HG03103 (cell line): ENCODE measurements around the gene PCGF6.
A peak's percentile ranks its signal among the peaks of the same experiment; 100 is the strongest.
"Not testable (repeated sequence)": the region's sequence is repeated elsewhere in the genome, so short reads cannot be mapped to it uniquely, and the experiment has no call there.

ENCODE experiments used
- ATAC-seq: cut with Tn5 transposase; IDR thresholded peaks from one replicate; pipeline ENCODE4 v1.9.1; 2021; ENCODE audit warnings: low read depth; ENCODE audit not compliant: unreplicated experiment

Gene PCGF6

DNA sequence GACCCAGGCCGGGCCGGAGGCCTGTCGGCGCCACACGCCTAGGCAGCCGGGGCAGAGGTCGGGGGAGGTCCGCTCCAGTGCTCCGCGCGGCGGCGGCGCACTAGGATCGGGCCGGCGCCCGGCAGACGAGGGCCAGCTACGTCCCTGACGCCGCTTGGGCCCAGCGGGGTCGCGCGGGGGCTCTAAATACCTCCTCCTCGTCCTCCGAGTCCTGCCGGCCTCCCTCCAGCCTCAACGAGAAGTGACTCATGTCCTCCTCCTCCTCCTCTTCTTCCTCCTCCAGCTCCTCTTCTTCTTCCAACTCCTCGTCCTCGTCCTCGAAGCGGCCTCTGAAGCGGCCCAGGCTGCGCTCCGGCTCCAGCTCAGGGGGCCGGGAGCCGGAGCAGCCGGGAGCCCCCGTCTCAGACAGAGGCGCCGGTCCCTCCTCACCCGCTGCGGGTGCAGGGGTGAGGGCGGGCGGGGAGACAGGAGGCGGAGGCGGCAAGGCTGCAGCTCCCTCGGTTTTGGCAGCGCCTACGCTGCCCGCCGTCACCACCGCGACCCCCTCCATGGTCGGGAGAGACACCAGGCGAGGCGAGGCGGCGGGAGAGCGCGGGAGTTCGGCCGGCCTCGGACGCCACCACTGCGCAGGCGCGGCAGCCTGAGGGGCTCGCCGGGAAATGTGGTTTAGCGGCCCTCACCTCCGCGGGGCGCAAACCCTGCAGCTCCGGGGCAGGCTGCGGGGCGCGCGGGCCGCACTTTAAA lies at the start of gene PCGF6:
PCGF6 (minus strand) TSS at position 624 of the 744 bp plus-strand sequence; CDS start at position 550, 74 bp downstream.
- ATAC-seq: peak; percentile 79

GRCh38 chr10:103397191-103397825 lies 46.4 kb upstream of the PCGF6 start:
- ATAC-seq: no peak

GRCh38 chr10:103396789-103397087 lies 45.8 kb upstream of the PCGF6 start:
- ATAC-seq: no peak

- peak; percentile 100 for ATAC-seq
Measured at GRCh38 chr10:103396067-103396788, 45.3 kb upstream of the PCGF6 start, which contains the start of the genes ATP5MK and PDCD11. TSS of gene ATP5MK (minus strand) at chr10:103396475. CDS start at chr10:103392457, 4,018 bp downstream. TSS of gene PDCD11 (plus strand) at chr10:103396626. CDS start at chr10:103398427, 1,801 bp downstream.

DNA sequence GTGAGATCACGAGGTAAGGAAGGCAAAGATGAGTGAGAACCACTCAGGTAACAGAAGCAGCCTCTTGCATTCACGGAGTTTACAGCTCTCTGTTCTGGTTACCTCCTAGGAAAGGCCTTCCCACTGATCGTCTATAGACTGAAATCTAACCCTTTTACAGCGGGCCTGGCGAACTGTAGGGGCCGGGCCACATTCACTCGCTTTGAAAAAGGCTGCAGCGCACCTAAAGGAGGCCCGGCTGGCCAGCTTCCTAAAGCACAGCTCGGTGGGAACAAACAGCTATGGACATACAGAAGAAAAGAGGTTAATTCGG lies 44.8 kb upstream of the PCGF6 start:
- ATAC-seq: no peak

DNA sequence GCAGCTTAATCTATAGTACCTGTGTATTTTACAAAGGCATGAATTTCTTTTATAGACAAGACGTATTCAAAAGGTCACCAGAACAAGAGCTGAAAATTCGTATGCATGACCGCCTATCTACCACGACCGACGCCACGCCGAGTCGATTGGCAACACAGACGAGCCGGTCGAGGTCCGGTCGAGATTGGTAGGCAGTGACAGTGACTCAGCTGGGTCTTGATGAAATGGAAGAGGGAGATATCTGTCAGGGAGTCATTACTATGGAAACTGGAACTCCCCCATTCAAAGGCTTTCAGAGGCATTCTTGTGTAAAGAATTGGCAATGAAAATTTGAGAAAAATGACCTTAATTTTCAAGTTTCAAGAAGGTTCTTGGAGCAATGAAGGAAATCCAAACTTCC lies 43.2 kb upstream of the PCGF6 start:
- no peak for ATAC-seq

- ATAC-seq: no peak
Measured at GRCh38 chr10:103382769-103383168, 31.8 kb upstream of the PCGF6 start.

DNA sequence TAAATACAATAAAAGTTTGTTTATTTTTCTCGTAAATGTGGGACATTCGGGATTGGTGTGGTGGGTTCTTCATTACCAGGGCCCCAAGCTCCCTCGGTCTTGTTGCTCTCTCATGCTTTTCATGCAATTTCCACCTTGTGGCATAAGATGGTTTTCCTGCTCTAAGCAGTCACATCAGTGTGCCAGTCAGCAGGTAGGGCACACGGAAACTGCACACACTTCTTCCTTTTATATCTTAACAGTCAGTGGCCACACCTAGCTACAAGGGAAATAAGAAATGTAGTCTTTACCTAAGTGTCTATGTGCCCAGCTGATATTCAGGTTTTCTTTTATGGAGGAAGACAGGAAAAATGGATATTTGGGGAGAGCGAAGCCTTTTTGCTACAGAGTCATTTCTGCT lies 23.3 kb upstream of the PCGF6 start:
- no peak for ATAC-seq

DNA sequence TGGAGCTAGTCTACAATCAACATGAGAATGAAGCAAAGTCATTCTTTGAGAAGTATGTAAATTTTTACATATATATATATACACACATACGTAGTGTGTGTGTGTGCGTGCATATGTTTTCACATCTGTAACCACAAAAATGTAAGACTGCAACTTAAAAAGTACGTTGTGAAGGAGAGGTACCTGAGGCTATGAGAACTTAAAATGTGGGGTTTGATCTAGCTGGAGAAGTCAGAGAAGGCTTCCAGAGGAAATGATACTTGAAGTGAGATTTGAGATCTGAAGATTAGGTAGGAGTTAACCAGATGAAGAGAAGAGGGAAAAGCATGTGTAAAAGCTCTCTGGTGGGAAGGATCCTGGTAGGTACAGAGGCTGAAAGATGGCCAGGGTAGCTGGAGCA lies 22.6 kb upstream of the PCGF6 start:
- ATAC-seq: no peak

DNA sequence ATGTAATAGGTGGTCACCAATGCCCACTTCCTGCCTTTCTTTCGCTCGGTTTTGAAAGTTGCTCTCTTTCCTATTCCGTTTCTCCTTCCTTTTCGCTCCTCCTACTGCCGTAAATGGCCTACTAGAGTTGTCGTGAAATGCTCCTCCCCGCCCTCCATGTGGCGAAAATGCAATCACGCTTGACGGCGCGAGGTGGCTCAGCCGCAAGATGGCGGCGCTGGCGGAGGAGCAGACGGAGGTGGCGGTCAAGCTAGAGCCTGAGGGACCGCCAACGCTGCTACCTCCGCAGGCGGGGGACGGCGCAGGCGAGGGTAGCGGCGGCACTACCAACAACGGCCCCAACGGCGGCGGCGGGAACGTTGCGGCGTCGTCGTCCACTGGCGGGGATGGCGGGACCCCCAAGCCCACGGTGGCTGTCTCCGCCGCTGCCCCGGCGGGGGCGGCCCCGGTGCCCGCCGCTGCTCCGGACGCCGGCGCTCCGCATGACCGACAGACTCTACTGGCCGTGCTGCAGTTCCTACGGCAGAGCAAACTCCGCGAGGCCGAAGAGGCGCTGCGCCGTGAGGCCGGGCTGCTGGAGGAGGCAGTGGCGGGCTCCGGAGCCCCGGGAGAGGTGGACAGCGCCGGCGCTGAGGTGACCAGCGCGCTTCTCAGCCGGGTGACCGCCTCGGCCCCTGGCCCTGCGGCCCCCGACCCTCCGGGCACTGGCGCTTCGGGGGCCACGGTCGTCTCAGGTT lies 17.0 kb upstream of the PCGF6 start, which contains the start of gene TAF5:
TAF5 (plus strand) TSS at position 195 of the 737 bp plus-strand sequence; CDS start at position 209, 14 bp downstream.
- peak; percentile 36 for ATAC-seq

DNA sequence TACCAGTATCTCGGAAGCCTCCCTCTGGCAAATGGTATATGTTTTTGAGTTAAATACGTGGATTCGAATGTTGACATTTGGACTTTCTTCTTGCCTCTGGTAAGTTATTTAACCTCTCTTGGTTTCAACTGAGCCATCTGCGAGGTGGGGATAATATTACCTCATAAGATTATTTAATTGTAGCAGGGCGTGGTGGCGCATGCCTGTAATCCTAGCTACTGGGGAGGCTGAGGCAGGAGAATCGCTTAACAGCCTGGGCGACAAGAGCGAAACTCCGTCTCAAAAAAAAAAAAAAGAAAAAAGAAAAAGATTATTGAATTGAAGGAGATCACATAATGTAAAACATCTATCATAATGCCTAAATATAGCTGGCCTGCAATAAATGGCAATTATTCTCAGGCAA lies 16.4 kb upstream of the PCGF6 start:
- ATAC-seq: no peak

DNA sequence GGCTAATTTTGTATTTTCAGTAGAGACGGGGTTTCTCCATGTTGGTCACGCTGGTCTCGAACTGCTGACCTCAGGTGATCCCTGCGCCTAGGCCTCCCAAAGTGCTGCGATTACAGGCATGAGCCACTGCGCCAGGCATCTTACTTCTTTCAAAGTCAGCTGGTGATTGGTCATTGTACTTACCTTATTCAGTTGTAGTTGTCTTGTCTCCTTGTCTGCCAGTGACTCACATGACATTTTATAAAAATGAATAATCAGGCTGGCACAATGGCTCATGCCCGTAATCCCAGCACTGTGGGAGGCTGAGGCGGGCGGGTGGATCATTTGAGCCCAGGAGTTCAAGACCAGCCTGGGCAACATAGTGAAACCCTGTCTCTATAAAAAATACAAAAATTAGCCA lies 9.9 kb upstream of the PCGF6 start:
- not testable (repeated sequence) for ATAC-seq

DNA sequence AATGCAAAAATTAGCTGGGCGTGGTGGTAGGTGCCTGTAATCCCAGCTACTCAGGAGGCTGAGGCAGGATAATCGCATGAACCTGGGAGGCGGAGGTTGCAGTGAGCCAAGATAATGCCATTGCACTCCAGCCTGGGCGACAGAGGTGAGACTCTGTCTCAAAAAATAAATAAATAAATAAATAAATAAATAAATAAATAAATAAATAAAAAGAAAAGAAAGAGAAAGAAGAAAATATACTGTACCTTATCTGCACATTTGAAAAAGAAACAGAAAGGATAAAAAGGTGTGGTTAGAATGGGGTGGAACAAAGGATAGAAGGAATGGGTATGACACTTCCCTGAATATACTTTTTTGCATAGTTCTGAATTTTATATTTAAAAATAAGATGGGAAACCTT lies 8.6 kb upstream of the PCGF6 start:
- not testable (repeated sequence) for ATAC-seq

DNA sequence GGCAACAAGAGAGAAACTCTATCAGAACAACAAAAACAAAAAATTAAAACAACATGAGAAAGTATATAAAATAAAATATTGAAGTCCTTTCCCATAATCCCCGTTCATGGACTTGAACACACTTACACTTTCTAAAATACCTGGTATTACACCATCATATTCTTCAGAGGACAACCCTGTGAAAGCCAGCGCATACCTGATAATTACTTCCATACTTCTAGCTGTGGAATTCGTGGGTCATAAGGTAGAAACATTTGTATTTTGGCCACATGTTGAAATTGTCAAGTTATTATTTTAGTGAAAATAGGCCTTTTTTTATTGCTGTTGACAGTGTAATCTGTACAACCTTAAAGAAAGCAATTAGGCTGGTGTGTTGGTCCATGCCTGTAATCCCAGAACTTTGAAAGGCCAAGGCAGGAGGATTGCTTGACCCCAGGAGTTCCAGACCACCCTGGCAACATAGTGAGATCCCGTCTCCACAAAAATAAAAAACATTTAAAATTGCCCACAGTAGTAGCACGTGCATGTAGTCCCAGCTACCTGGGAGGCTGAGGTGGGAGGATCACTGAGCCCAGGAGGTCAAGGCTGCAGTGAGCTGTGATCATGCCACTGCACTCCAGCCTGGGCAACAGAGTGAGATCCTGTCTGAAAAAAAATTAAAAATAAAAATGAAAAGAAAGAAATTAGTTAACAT lies 5.1 kb upstream of the PCGF6 start:
- no peak for ATAC-seq

DNA sequence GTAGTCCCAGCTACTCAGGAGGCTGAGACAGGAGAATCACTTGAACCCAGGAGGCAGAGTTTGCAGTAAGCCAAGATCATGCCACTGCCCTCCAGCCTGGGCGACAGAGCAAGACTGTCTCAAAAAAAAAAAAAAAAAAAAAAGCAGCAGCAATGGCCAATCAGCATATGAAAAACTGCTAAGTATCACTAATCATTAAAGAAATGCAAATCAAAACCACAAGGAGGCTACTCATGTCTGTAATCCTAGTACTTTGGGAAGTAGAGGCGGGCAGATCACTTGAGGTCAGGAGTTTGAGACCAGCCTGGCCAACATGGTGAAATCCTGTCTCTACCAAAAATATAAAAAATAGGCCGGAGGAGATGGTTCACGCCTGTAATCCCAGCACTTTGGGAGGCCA lies 3.6 kb upstream of the PCGF6 start:
- not testable (repeated sequence) for ATAC-seq

DNA sequence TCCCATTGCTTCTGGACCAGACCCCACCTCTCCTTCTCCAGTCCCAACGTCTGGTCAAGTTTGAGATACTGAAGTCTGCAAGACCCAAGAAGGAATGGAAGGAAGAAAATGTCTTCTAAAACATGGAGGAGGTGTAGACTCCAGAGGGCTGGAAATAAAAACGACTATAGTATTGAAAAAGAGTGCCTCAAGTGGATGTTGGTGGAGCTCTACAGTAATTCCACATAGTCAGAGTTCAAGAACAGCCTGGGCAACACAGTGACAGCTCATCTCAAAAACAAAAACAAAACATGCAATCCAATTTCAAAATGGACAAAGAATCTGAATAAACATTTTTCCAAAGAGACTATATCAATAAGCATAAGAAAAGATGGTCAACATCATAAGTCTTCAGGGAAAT lies 2.3 kb upstream of the PCGF6 start:
- ATAC-seq: no peak

DNA sequence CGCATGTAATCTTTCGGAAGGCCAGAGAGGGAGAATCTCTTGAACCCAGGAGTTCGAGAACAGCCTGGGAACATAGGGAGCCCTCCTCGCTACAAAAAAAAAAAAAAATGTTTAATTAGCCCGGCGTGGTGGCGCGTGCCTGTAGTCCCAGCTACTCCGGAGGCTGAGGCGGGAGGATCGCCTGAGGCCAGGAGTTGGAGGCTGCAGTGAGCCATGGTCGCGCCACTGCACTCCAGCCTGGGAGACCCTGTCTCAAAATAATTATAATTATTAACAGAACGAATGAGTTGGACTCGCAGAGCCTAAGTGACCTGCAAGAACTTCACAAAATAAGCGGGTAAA lies 794 bp downstream of the PCGF6 start:
- ATAC-seq: no peak

GRCh38 chr10:103336370-103336769 lies 14.6 kb downstream of the PCGF6 start:
- no peak for ATAC-seq

DNA sequence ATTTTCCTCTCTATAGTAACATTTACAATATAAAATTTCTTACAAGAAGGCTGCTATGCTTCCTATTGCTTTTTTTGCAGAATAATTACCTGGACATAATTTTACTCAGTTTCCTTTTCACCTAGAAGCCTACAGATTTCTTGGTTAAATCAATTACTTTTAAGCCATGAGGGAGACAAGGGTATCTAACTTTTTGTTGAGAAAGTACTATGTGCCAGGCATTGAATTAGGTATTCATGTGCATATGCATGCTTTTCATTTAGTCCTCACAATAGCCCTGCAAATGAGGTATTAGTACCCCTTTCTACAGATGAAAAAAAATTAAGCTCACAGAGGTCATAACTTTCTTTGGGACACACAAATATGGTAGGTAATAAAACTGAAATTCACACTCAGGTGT lies 16.4 kb downstream of the PCGF6 start:
- ATAC-seq: no peak

DNA sequence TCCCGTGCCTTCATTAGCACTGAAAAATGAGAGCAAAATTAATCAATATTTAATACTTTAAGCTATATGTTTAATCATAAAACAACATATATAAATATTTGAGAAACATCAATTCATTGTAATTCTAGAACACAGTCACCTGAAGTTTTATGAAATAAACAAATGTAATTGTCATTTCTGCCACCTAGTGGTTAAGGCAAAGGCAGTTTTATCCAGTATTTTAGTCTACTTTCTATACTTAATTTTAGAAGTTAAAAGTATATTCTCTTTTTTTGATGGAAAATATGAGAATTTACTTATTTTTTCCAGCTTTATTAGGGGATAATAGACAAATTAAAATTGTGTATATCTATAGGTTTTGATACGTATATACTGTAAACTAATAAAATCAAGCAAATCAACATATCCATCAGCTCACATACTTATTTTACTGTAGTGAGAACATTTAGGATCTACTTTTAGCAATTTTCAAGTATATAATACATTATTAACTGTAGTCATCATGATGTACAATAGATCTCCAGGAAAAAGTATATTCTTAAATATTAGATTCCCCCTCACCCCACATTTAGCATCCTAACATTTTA lies 16.9 kb downstream of the PCGF6 start:
- ATAC-seq: no peak
